HG02938 (cell line): Measurements from ENCODE around the gene FAM193B.
A peak's percentile ranks its signal among the peaks of the same experiment; 100 is the strongest.

Source experiments
- ATAC-seq: cut with Tn5 transposase; IDR thresholded peaks from one replicate; pipeline ENCODE4 v1.9.1; 2021; ENCODE audit warnings: mild to moderate bottlenecking, moderate library complexity; ENCODE audit not compliant: unreplicated experiment

The FAM193B gene

DNA sequence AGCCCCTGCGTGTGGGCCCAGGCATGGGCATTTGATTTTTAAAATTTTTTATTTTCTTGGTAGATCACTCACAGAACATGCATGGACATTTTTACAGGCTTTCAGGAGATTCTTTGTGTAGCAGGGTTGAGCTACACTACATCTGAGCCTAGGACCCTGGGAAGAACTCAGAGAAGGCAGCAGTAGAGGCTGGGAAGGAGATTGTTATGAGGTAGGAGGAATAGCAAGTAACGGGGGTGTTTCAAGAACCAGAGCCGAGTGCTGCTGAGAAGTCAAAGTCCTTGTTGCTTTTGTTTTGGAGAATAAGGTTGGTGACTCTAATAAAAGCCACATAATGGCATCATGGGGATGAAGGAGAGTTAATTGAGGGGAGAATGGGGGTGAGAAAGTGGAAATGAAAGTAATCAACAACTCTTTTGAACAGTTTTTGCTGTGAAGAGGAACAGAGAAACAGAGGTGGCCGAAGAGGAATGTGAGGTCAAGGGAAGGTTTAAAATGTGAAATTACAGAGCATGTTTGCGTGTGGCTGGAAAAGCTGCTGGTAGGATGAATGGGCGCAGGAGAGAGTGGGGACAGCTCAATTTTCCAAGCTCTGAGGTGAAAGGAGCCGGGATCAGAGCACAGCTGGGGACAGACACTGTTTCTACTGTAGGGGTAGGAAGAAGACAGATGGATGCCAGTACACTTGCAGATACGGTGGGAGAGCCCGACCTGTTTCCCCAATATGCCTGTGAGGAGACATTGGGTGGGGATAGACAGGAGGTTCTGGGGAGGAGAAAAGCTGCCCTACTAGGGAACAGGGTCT lies 52.3 kb downstream of the FAM193B start:
- ATAC-seq, result no peak

DNA sequence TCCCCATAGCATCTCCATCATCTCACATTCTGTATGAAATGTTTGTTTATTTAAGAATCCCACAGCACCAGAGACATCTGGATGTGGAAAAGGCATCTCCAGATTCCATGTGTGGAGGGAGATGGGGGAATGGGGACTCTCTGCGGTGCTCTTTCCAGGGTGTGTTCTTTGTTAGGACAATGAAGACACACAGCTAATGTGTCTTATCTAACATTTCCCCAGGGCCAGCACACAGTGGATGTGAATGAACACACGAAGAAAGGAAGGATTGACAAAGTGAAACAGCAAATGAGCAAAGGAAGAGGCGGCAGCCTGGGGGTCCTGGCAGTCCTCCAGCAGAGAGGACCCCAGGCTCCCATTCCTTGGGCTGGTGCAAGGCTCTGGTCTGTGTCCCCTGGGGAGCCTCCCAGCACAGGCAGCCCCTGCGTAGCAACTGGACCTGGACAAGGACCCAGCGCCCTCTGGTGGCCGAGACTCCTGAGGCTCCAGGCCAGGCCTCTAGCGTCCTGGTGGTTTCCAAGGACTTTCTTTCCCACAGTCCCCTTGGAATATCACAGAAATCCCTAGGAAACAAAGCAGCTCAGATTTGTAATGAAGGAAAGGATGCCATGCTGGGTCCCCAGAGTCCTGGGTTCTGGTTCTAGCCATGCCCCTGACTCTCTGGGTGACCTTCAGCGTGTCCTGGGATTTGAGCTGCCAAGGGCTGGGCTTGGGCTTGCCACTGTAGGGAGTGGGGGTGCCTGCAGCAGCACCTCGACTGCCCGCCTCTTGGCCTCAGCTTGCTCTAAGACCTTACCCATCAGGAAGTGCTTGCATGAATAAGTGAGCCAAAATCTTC lies 53.5 kb downstream of the FAM193B start:
- ATAC-seq, result no peak

DNA sequence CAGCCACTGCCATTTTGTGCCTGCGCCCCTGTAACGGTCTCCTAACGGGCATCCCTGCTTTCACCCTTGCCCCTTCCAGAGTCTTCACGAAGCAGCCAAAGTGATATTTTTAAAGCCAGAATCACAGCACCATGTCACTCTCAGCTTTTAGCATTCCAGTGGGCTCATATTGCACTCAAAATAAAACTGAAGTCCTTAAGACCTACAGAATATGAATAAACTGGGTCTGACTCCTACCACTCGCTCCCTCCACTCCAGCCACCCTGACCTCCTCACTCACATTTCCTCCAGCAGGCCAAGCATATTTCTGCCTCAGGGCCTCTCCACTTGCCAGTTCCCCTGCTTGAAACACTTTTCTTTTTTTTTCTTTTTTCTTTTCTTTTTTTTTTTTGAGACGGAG lies 54.5 kb downstream of the FAM193B start:
- ATAC-seq, result no peak

DNA sequence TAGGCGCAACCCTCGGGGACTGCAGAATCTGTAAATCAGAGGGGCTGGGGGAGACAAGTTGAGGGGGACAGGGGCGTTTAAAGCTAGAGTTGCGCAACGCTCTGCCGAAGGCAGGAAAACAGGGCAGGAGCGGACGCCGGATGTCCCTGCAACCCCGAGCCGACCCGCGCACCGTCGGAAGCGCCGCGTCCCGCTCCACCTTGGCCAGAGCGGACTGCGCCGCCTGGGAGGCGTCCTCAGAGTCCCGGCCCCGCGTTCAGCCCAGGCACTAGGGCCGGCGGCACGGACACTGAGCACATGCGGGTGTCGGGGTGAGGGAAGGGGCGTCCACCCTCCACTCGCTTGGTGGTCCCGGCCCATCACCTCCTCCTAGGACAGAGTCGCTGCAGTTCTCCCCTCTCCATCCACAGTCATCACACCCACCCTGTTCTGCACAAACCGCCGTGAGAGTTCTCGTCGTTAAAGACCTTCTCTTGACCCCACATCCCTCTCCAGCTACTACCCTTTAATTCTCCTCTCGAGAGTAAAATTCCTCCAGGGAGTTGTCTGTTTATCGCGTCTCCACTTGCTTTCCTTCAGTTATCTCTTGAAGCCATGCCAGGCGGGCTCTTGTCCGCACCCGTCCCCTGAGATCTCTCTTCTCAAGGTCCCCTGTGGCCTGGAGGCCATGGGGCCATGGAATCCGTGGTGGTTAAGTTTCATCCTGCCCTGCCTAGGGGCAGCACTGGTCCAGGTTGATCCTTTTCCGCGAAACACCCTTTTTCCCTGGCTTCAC lies 56.2 kb downstream of the FAM193B start:
- ATAC-seq, result no peak

DNA sequence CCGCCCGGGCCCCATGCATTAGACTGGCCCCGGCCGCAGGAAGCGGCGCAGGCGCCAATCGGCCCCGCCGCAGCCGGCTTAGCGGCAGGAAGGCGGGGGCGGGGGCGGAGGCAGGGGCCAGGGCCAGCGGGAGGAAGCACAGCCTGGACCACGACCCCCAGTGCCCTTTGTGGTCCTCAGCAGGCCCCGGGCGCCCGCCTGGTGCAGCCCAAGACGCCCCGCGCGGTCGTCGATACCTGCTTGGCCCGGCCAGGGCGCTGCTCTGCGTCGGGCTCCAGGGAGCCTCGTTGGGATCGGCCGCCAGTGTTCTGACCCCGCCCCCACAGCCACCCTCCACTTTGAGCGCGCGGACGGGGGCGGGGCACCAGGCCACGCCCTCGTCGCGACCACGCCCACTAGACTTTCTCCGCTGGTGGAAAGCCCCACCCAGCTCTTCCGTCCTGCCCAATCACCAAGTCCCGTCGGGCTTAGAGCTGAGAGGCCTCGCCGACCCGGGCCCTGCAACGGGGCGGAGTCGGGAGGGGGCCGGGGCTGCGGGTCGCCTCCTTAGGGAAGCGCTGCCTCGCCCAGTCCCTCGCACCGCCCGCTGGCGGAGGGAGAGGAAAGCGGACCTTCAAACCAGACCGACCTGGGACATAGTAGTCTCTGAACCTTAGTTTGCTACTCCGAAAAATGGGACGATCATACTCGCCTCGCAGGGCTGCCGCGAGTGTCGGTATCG lies 56.9 kb downstream of the FAM193B start, which contains the start of gene PDLIM7:
PDLIM7 (minus strand) TSS at position 313 of the 721 bp plus-strand sequence. CDS start 1,092 bp downstream, outside the sequence.
- peak; percentile 64 for ATAC-seq

DNA sequence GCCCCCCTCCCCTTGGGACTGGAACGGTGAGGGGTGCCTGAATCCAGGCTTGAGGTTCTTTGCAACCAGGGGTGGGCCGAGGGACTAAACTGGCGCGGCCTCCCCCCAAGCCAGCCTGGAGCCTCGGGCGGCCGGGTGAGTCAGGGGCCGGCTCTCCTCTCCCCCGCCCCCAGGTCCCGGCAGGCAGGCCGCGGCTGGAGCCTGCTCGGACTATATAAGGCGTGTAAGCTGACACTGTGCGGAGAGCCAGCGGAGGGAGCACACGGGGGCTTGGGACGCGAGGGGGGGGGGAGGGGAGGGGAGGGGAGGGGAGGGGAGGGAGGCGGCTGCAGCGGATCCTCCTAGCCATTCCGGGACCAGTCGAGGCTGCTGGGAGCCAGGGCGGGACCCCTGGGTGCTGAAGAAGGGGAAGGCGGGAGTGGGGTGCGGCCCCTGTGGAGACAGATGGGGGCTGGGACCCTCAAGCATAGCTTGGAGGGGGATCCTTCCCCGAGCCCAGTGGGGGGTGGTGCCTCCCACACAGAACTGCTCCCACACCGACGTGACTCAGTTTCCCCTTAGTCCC lies 57.6 kb downstream of the FAM193B start:
- no peak for ATAC-seq

DNA sequence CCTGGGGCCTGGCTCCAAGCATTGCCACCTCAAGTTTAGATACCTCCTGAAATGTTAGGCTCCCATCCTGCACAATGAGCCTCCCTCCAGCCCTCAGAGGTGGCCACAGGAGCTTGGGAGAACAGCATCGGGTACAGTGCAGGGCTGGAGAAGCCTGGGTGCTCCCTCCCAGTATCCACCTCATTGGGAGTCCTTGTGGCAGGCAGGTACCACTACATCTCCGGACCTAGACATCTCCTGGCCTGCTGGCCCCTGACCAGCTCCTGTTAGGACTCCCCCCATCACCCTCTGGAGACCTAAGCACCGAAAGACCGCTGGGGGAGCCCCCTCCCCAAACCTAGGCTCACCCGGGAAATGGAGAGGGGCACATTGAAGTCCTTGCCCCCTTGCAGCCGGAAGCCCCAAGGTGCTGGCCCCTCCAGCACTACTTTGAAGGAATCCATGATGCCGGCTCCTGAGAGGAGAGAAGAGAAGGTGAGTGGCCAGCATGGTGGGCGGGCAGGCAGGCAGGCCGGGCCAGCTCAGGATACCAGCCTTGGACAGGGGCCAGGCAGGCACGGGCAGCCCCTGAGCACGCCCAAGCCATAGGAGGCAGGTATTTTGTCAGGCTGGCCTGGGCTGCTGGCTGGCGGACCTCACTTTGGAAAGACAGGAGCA lies 58.2 kb downstream of the FAM193B start:
- no peak for ATAC-seq

DNA sequence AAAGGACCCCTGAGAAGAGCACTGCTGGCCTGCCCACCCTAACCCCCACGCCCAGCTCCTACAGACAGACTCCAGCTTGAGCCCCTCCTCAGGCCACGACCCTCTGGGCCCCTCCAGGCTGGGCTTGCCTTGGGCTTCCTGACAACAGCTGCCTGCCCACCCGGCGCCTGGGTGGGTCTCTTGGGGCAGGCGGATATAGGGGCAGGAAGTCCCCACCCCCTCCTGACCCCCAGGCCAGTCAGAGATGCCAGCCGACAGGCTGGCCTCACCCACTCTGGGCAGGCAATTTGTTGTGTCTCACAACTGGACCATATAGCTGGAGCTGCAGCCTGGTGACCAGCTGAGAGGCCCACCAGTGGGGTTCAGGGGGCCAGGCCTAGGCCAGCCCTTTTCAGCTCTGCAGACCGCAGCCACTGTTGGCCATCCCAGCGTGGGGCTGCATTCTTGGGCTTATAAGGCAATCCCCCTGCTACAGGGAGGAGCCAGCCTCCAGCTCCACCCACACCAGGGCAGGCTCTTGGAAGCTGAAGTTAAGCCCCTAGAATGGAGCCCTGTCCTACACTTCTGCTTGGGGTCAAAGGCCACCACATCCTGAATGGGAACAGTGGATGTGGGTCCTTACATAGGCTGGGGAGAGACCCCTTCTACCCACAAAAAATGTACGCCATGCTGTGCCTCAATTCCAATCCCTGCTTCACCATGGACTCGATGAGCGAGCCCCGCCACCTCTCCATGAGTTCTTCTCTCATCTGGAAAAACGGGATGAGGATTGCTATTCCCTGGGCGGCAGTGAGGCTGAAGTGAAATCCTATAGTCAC lies 58.9 kb downstream of the FAM193B start:
- ATAC-seq, result no peak

DNA sequence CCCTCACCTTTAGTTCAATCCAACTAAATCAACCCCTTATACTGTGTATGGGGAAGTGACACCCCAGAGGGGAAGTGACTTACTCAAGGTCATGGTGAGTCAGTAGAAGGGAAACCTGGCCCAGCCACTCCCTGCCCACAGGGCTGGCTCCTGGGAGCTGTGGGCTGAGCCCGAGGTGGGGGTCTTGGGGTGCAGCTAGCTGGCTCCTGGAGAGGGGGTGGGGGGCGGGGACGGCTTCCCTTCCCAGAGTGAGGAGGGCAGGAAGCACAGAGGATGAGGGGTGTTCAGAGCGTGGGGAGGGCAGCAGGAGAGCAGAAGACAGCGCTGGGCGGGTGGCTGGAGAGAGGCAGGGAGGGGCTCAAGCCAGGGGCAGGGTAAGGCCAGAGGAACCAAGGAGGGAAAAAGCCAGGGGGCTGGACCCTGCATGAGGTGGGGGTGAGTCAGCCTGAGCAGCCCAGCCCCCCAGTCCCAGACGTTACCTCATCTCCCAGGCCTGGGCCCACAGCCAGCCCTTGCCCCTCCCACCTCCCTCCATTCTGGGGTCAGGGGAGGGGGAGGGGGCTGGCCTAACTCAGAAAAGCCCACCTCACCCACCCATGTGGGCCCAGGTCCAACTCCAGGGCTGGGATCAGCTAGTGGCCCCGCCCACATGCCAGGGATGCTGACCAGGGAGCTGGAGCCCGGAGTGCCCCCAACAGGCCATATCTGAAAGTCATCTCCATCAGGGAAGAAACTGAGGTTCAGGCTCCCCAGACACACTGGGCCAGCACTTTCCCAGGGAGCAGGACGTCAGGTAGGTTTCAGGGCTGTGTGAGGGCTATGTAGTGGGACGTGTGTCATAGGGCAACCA lies 59.8 kb downstream of the FAM193B start:
- ATAC-seq, result no peak

DNA sequence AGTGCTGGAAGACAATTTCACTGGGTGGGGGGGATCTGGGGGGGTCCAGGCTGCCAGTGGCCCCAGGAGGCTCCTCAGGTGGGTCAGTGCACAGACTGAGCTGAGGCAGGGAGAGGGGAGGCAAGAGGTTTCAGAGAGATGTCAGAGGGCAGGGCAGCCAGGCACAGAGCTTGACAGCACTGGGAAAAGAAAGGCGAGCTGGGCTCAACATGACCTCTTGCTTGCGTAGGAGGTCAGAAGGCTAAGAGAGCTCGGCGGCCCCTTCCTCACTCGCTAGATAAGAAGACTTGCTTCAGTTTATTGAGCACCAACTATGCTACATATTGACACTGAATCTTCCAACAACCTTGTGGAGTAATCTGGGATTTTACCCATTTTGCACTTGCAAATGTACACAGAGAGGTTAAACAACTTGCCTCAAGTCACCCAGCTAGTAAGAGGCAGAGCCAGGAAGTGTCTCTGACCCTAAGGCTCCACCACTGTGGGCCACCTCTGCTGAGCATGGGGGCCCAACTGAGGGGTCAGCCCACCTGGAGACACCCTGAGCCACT lies 60.5 kb downstream of the FAM193B start:
- no peak for ATAC-seq

DNA sequence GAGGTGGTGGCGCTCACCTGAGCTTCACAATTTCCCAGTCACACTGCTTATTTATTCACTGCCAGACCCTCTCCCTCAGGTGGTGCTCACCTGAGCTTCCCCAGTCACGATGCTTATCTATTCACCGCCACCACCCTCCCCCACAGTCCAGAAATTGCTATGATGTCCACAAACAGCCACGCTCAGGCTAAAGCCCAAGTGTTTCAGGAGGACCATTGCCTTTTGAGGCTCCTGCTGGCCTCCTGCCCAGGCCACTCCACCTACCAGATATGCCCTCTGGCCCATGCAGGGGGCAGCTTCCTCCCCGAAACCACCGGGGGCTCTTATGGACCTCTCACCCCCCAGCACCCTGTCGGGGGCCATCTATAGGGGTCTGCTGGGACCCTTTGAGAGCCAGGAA lies 61.5 kb downstream of the FAM193B start:
- no peak for ATAC-seq

DNA sequence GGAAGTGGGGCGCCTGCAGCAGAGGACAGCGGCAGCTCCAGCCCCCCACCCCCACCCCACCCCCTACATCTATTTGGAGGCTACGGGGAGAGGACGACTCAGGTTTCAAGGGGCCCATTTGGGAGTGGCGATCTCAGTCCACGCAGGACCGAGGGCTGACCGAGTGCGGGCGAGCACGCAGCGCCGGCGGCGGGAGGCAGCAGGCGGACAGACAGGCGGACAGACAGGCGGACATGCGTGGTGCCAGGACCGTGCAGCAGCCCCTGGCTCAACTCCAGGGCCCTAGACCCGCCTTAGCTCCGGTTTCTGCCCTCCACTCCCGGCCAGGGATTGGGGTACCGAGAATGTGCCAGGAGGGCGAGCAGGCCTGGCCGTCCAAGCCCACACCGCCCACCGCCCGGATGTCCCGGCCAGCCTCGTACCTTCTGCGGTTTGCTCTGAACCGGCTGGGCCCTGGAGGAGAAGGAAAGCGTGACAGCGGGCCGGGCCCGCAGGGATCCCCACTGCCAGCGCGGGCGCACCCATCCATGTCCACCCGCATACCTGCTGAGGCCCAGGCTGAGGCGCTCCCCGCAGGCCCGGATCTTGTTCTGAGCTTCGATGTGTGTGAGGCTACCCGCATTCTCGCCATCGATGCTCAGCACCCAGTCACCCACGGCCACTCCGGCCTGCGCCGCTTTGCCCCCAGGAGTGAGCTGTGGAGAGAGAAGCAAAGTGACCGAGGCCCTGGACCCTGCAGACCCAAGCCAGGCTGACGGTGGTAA lies 62.2 kb downstream of the FAM193B start:
- no peak for ATAC-seq

DNA sequence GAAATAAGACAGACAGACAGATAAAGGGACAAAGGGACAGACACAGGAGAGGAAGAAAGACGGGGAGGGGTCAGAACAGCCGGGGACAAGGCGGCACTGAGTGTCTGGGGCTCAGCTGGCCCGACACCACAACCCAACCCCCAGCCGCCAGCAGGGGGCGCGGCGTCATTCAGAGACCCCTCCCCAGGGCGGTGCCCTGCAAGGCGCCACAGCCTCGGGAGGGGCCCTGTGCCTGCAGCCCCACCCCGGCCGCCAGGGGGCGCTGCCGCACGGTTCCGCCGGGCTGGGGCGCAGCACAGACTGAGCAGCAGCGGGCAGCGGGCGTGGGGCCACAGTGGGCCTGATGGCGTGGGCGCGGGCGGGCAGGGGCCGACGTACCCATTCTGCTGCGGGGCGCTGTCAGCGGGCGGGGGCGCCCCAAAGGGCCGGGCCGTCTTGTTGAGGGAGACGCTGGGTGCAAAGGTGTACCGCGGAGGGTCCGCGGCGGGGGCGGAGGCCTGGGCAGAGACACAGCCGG lies 62.9 kb downstream of the FAM193B start:
- ATAC-seq, result no peak

DNA sequence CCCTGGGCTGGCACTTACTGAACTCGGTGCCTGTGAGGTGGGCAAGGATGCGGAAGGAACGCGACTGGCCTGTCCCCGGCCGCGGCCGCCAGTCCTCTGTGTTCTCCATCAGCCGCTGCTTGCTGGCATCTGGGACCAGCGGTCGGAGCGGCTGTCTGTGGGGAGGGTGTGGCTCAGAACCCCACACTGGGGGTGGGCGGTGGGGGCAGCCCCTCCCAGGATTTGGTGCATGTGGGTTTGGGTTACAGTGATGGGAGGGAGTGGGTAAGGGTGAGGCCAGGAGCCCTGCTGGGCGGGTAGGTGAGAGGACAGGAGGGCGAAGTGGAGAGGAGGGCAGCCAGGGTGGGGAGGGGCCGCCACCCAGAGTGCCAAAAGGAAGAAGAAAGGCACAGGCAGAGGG lies 63.4 kb downstream of the FAM193B start:
- no peak for ATAC-seq

DNA sequence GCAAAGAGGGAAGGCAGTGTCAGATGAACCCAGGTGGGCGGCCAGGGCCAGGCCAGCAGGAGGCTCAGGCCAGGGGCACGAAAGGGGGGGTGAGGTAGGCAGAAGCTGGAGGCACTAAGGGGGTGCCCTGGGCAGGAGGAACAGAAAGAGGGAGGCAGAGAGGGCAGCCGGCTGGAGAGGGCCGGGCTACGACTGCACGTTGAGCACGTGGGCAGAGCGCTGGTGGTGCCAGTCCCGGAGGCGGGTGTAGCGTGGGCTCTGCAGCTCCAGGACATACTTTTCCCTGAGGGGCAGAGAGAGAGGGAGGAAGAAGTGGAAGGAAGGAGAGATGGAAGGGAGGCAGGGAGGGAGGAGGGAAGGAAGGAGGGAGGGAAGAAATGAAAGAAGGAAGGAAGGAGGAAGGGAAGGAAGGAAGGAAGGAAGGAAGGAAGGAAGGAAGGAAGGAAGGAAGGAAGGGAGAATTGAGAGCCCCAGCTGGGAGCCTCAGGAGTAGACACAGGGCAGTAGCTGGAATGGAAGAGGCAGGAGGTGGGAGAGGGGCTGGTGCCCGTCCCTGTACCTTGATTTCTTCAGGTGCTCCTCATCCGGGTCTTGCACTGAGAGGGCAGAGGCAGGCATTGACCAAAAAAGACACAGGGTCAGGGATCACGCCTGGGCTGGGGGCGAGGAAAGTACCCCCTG lies 63.9 kb downstream of the FAM193B start:
- no peak for ATAC-seq

DNA sequence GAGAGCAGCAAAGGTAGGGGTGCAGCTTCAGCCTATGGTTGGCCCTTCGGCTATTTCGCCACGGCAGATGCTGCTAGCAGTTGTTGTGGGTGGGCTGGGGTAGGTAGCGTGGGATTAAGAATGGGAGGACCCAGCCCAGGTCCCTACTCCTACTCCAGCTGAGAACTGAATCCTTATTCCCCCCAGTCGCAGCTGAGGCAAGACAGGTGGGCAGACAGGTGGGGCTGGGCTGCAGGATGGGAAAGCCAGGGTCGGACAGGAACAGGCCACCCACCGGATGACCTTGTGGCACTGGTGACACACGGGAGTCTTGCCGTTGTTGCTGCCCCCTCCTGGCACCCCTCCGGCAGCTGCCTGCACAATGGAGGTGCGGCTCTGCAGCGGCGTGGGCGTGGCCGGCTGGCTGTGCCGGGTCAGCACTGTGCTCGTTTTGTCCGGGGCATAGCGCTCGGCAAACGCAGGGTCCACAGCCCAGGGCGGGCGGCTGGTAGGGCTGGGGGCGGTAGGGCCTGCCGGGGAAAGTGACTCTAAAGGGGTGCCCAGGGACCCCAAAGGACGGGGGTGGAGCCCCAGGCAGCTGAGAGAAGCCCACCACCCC lies 65.1 kb downstream of the FAM193B start:
- no peak for ATAC-seq
